B cell (primary cell): Measurements from ENCODE around the gene NBAS. TPM values are rescaled to one million over a fixed set of nuclear protein-coding genes. Genes with fewer than 3 reads are reported as not detected.

Experiments used
- ATAC-seq: fragments of 200-7000 bp; cut with Tn5 transposase; one replicate; pipeline ENCODE4 v1.10.0; 2021; ENCODE audit warnings: low read depth, mild to moderate bottlenecking, moderate number of reproducible peaks, moderate library complexity
- CTCF ChIA-PET: fragments of 350-600 bp; sonication (Branson Sonifier 250); formaldehyde crosslinking; loops from one replicate; lab custom pipeline; 2021; ENCODE audit warnings: antibody characterized with exemption, inconsistent platforms; lab: Charles Lee
- POLR2A ChIA-PET: fragments of 350-600 bp; sonication (Branson Sonifier 250); formaldehyde crosslinking; loops from one replicate; lab custom pipeline; 2021; ENCODE audit warnings: antibody characterized with exemption; lab: Charles Lee
- DNase-seq: peaks from one replicate; pipeline ENCODE4 v3.0.0; 2013
- H2AFZ ChIP-seq: 2 replicates; pipeline ENCODE4 v1.6.1; 2012; ENCODE audit warnings: mild to moderate bottlenecking, low read depth, low read length; ENCODE audit not compliant: insufficient read depth, poor library complexity, severe bottlenecking
- H3K27ac ChIP-seq, 2 donors: 1 replicate in 1 of 2; 2 replicates in 1 of 2; pipeline ENCODE4 v1.5.1; 2012 to 2013; ENCODE audit warnings: low read length in 2 of 2, mild to moderate bottlenecking in 2 of 2, moderate library complexity in 1 of 2
- H3K27me3 ChIP-seq, 4 experiments: fragments of 200-600 bp in 1 of 4; sonication (generic) in 1 of 4; replicated peaks in 1 of 4; 1 replicate in 2 of 4; 2 replicates in 2 of 4; pipeline versions ENCODE4 v1.6.1 to v1.7.0; 2013 to 2016; ENCODE audit warnings: low read length in 3 of 4, mild to moderate bottlenecking in 2 of 4, mixed read lengths in 1 of 4, moderate library complexity in 1 of 4; ENCODE audit not compliant: insufficient read depth in 4 of 4, control insufficient read depth in 3 of 4; ENCODE audit errors: control extremely low read depth in 1 of 4
- H3K36me3 ChIP-seq, 2 experiments: replicated peaks in 1 of 2; 1 replicate in 1 of 2; 2 replicates in 1 of 2; pipeline versions ENCODE4 v1.6.1 to v1.7.1; 2013; ENCODE audit warnings: low read length in 1 of 2; ENCODE audit not compliant: insufficient read depth in 2 of 2, control insufficient read depth in 1 of 2; ENCODE audit errors: control extremely low read depth in 1 of 2, extremely low read depth in 1 of 2
- H3K4me1 ChIP-seq, 2 donors: fragments of 200-600 bp in 1 of 2; sonication (generic) in 1 of 2; 1 replicate in 1 of 2; 2 replicates in 1 of 2; pipeline versions ENCODE4 v1.5.1 to v1.6.1; 2013 to 2017; ENCODE audit warnings: low read length in 2 of 2; ENCODE audit not compliant: control insufficient read depth in 2 of 2, insufficient read depth in 2 of 2
- H3K4me2 ChIP-seq: replicated peaks from 2 replicates; pipeline ENCODE3; 2012; ENCODE audit warnings: mild to moderate bottlenecking, low read depth, low read length; ENCODE audit not compliant: poor library complexity, severe bottlenecking
- H3K4me3 ChIP-seq, 5 experiments: fragments of 200-600 bp in 1 of 5; sonication (generic) in 1 of 5; 1 replicate in 3 of 5; 2 replicates in 2 of 5; pipeline versions ENCODE4 v1.5.1 to v1.7.0; 2011 to 2016; ENCODE audit warnings: low read length in 4 of 5, mild to moderate bottlenecking in 4 of 5, low read depth in 2 of 5, control low read depth in 1 of 5, moderate library complexity in 1 of 5; ENCODE audit not compliant: insufficient read depth in 1 of 5; ENCODE audit errors: control extremely low read depth in 1 of 5, extremely low read depth in 1 of 5
- H3K79me2 ChIP-seq: fragments of 200-600 bp; sonication (generic); one replicate; pipeline ENCODE4 v1.6.0; 2016; ENCODE audit warnings: low read length; ENCODE audit not compliant: control insufficient read depth, insufficient read depth
- H3K9ac ChIP-seq: fragments of 200-600 bp; sonication (generic); 2 replicates; pipeline ENCODE4 v1.6.1; 2017; ENCODE audit warnings: mild to moderate bottlenecking, low read length, moderate library complexity
- H3K9me3 ChIP-seq, 3 donors: one replicate each; pipeline versions ENCODE4 v1.6.1 to v1.7.1; 2013; ENCODE audit warnings: low read length in 2 of 3; ENCODE audit not compliant: control insufficient read depth in 2 of 3, insufficient read depth in 1 of 3; ENCODE audit errors: control extremely low read depth in 1 of 3
- H4K20me1 ChIP-seq: 2 replicates; pipeline ENCODE4 v1.6.0; 2012; ENCODE audit warnings: mild to moderate bottlenecking, low read length; ENCODE audit not compliant: insufficient read depth, control insufficient read depth, poor library complexity, severe bottlenecking
- H3K27ac Mint-ChIP-seq: one replicate; pipeline ENCODE4 v1.8.0; 2021; ENCODE audit warnings: mixed read lengths
- H3K27me3 Mint-ChIP-seq: one replicate; pipeline ENCODE4 v1.8.0; 2021; ENCODE audit warnings: mixed read lengths
- H3K4me1 Mint-ChIP-seq: one replicate; pipeline ENCODE4 v1.8.0; 2021; ENCODE audit warnings: mixed read lengths
- H3K4me3 Mint-ChIP-seq: one replicate; pipeline ENCODE4 v1.8.0; 2021; ENCODE audit warnings: mixed read lengths
- H3K9me3 Mint-ChIP-seq: one replicate; pipeline ENCODE4 v1.8.0; 2022; ENCODE audit warnings: mixed read lengths; ENCODE audit not compliant: insufficient read depth
- EZH2 ChIP-seq: IDR thresholded peaks from 2 replicates; pipeline ENCODE4 v1.6.1; 2012; ENCODE audit warnings: borderline replicate concordance, low read depth, mild to moderate bottlenecking, moderate library complexity, low read length; ENCODE audit not compliant: insufficient read depth, poor library complexity, severe bottlenecking
- WGBS: methylation state at CpG from one replicate; pipeline ENCODE4 v1.1.5; 2013; ENCODE audit warnings: missing lambda C conversion rate; ENCODE audit not compliant: insufficient coverage; 5-methylcytosine and 5-hydroxymethylcytosine counted together
- intact Hi-C: fragments of 100-400 bp; cut with micrococcal nuclease; formaldehyde crosslinking; loops from one replicate; pipeline ENCODE4 v1.10.0; 2022
- polyA plus RNA-seq: library from polyadenylated mRNA; depleted of rRNA; stranded (reverse); fragments of >200 nt; gene quantifications from 2 replicates; pipeline ENCODE4 v1.2.3, GENCODE V29; 2012
- total RNA-seq, 2 donors: library from RNA; stranded (reverse); fragments of 120-200 nt in 1 of 2; gene quantifications; 1 replicate in 1 of 2; 2 replicates in 1 of 2; pipeline versions ENCODE4 v1.2.3 to v1.2.4, GENCODE V29; 2013 to 2022
- TF ChIP-seq, protein P1 (sequence below): fragments of 200-600 bp; IDR thresholded peaks from one replicate; pipeline ENCODE4 v1.8.0; 2022; ENCODE audit warnings: antibody characterized with exemption, mild to moderate bottlenecking

The NBAS gene
- total and polyA plus RNA-seq, 2 donors (not counting 1 experiment from before 2014, with no cell fraction given), result 10.6 to 37.3 TPM

DNA sequence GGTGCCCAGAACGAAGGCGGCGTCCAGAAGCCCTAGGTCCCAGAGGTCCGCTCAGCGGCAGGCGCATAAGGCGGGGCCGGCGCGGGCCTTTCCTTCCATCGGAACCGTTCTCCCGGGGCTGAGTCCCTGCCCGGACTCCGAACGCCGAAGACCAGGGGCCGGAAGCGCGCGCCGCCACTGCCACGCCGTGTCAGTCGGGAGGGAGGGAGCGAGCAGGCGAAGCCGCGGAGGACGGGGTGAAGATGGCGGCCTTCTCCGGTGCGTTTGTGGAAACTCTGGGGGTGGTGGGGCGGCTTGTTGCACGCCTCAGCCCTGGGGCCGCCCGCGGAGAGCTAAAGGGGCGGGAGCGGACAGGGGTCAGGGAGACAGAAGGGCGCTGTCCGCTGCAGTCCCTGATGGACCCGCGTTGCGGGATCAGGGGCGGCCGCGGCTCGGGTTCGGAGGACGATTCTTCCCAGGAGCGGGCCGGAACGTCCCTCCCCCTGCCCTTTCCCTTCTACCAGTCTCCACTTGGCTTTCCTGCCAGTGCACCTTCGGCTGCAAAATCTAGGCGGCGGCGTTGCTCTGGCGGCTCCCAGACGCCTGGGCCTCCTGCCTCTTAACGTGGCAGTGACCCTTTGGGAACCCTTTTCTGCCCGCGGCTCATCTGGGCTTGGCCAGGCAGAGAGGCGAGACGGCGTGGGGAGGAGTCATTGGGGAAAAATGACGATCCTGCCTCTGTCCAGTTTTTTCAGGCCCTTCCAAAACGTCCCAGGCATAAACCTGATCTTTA, 30.7 kb upstream of the NBAS start, which contains the start of gene DDX1:
Gene DDX1 (plus strand): TSS at position 177 of the 772 bp plus-strand sequence. CDS start 66 bp downstream, at position 243.
- TF ChIP-seq, protein P1, sequence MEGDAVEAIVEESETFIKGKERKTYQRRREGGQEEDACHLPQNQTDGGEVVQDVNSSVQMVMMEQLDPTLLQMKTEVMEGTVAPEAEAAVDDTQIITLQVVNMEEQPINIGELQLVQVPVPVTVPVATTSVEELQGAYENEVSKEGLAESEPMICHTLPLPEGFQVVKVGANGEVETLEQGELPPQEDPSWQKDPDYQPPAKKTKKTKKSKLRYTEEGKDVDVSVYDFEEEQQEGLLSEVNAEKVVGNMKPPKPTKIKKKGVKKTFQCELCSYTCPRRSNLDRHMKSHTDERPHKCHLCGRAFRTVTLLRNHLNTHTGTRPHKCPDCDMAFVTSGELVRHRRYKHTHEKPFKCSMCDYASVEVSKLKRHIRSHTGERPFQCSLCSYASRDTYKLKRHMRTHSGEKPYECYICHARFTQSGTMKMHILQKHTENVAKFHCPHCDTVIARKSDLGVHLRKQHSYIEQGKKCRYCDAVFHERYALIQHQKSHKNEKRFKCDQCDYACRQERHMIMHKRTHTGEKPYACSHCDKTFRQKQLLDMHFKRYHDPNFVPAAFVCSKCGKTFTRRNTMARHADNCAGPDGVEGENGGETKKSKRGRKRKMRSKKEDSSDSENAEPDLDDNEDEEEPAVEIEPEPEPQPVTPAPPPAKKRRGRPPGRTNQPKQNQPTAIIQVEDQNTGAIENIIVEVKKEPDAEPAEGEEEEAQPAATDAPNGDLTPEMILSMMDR, result no peak
- TF ChIP-seq EZH2, result no peak
- peak within 1 kb of the TSS; percentile 99 for H2AFZ ChIP-seq
- peak within 1 kb of the TSS; percentile 75 for H3K9ac ChIP-seq
- H3K27me3 ChIP-seq, result no peaks in the 10 kb centered on the region
- peaks cover 29% of the 10 kb centered on the region for H3K4me1 Mint-ChIP-seq
- H3K27ac ChIP-seq, result peak within 1 kb of the TSS; percentile 68 to 69
- H3K36me3 ChIP-seq, result peaks cover 2 to 18% of the 10 kb centered on the region in 2 experiments
- peaks cover 12 to 18% of the 10 kb centered on the region in 2 donors for H3K4me1 ChIP-seq
- H3K4me2 ChIP-seq, result peak within 1 kb of the TSS; percentile 88
- H3K9me3 Mint-ChIP-seq, result no peaks in the 10 kb centered on the region
- POLR2A ChIA-PET, result interaction anchor here (1.0 kb wide), 1 partner anchor 31 kb away, joined by 3 read pairs; the partner anchor contains the start of gene NBAS
- DNase-seq (peak; percentile 90), ATAC-seq (peak; percentile 91)
- H3K4me3 Mint-ChIP-seq, result peak within 1 kb of the TSS; percentile 90
- under 1% methylated on average over 63 of the region's 68 CpGs for WGBS
- no peaks in the 10 kb centered on the region for H3K27me3 Mint-ChIP-seq
- intact Hi-C loops, result loop anchor here (1.0 to 2.0 kb wide), 2 partner anchors 31 to 449 kb away; partner anchors contain the start of gene NBAS
- H4K20me1 ChIP-seq, result no peaks in the 10 kb centered on the region
- H3K4me3 ChIP-seq, result peak within 1 kb of the TSS; percentile 71 to 97 (median 92)
- H3K27ac Mint-ChIP-seq, result peak within 1 kb of the TSS; percentile 90
- CTCF ChIA-PET, result no interaction called here
- no peaks in the 10 kb centered on the region for H3K9me3 ChIP-seq
- H3K79me2 ChIP-seq, result peaks cover 29% of the 10 kb centered on the region

DNA sequence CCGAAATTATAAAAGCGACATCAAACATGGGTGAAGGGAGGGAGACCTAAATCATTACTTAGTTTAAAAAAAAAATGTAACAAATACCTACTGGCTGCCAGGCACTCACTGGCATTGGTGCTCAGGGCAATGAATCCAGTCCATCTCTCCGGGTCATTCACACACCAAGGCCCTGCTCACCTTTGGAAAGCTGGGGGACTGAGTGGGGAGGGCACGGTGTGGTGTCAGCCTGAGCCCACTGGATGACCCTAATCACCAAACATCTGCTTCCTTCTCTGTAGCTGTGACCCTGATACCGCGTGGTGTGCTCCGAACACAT, 30.2 kb upstream of the NBAS start:
- no peak for ATAC-seq
- peaks cover 29% of the 10 kb centered on the region for H3K4me1 Mint-ChIP-seq

More for the DNA sequence above, 30.2 kb upstream of the NBAS start:
- H3K9ac ChIP-seq, result peak overlapping the region; percentile 75
- ChIA-PET POLR2A (interaction anchor here (1.0 kb wide), 1 partner anchor 30 kb away, joined by 3 read pairs; the partner anchor contains the start of gene NBAS), CTCF (interaction anchor here (1.1 to 1.6 kb wide), 2 partner anchors 14 to 16 kb away, joined by 5 to 7 read pairs; no protein-coding TSS in a partner anchor)
- intact Hi-C loops, result loop anchor here (1.0 to 2.0 kb wide), 2 partner anchors 30 to 449 kb away; partner anchors contain the start of gene NBAS
- peak overlapping the region; percentile 90 for H3K27ac Mint-ChIP-seq
- no peaks in the 10 kb centered on the region for H3K27me3 Mint-ChIP-seq
- H3K36me3 ChIP-seq, result peaks cover 1 to 12% of the 10 kb centered on the region in 2 experiments
- peak overlapping the region; percentile 71 to 97 (median 92) for H3K4me3 ChIP-seq
- H3K9me3 Mint-ChIP-seq, result no peaks in the 10 kb centered on the region
- no peaks in the 10 kb centered on the region for H4K20me1 ChIP-seq
- H3K4me2 ChIP-seq, result peak overlapping the region; percentile 88
- H3K27ac ChIP-seq, result peak overlapping the region; percentile 68 to 69
- WGBS, result 0% methylated on average over 4 of the region's 7 CpGs
- H3K79me2 ChIP-seq, result peaks cover 29% of the 10 kb centered on the region
- H3K4me3 Mint-ChIP-seq, result peak overlapping the region; percentile 90
- H3K9me3 ChIP-seq, result no peaks in the 10 kb centered on the region
- no peak for DNase-seq
- H3K27me3 ChIP-seq, result no peaks in the 10 kb centered on the region
- TF ChIP-seq EZH2, result no peak
- TF ChIP-seq, protein P1, result no peak
- H2AFZ ChIP-seq, result peak overlapping the region; percentile 99
- H3K4me1 ChIP-seq, result peaks cover 12 to 18% of the 10 kb centered on the region in 2 donors
